GM12878 (cell line): ENCODE results near the gene PTGIS. TPM values are rescaled to one million over a fixed set of nuclear protein-coding genes. Genes with fewer than 3 reads are reported as not detected.

Experiments used
- ATAC-seq: fragments of 200-7000 bp; cut with Tn5 transposase; 3 replicates; pipeline ENCODE4 v1.9.1; 2020; ENCODE audit warnings: mild to moderate bottlenecking, moderate library complexity
- BruUV-seq: library from RNA; stranded (reverse); fragments of 400-500 nt; replicated peaks from 2 replicates; lab custom pipeline; 2021; lab: Mats Ljungman, UMichigan
- CTCF ChIA-PET: fragments of 300-600 bp; sonication (Branson Sonifier 250); formaldehyde crosslinking; extraction: SDS; loops from one replicate; lab custom pipeline; 2021; ENCODE audit warnings: inconsistent platforms; lab: Yijun Ruan, JAX
- POLR2A ChIA-PET: fragments of 350-600 bp; formaldehyde crosslinking; extraction: SDS; loops from one replicate; lab custom pipeline; 2021; ENCODE audit warnings: inconsistent platforms; lab: Charles Lee
- RAD21 ChIA-PET: fragments of 300-600 bp; sonication (Branson Sonifier 250); formaldehyde crosslinking; loops from one replicate; lab custom pipeline; 2023; ENCODE audit warnings: antibody characterized with exemption; ENCODE audit not compliant: unreplicated experiment; lab: Charles Lee
- SMC1A ChIA-PET: fragments of 300-600 bp; sonication (Branson Sonifier 250); formaldehyde crosslinking; loops from one replicate; lab custom pipeline; 2023; ENCODE audit not compliant: unreplicated experiment, uncharacterized antibody; lab: Charles Lee
- DNase-seq: peaks from one replicate; pipeline ENCODE4 v3.0.0-alpha.2; 2011; ENCODE audit warnings: low read depth, low spot score
- FAIRE-seq: peaks from 3 replicates; lab custom pipeline; 2011; peaks lifted over from hg19 to GRCh38; lab: Jason Lieb, UNC
- H2AFZ ChIP-seq: 2 replicates; pipeline ENCODE4 v1.6.0; 2011; ENCODE audit warnings: low read depth, low read length, control low read depth; ENCODE audit not compliant: control insufficient read depth
- H3K27ac ChIP-seq: 2 replicates; pipeline ENCODE4 v1.5.1; 2011; ENCODE audit warnings: control low read depth; ENCODE audit not compliant: control insufficient read depth, insufficient read depth
- H3K27me3 ChIP-seq, 2 experiments: replicated peaks in 1 of 2; 2 replicates each; pipeline versions ENCODE4 v1.6.0 to v1.6.1; 2011; ENCODE audit warnings: low read length in 1 of 2; ENCODE audit not compliant: control insufficient read depth in 2 of 2, insufficient read depth in 2 of 2
- H3K36me3 ChIP-seq, 2 experiments: 2 replicates each; pipeline ENCODE4 v1.5.1; 2011; ENCODE audit warnings: low read length in 1 of 2; ENCODE audit not compliant: control insufficient read depth in 2 of 2, insufficient read depth in 2 of 2
- H3K4me1 ChIP-seq: 2 replicates; pipeline ENCODE4 v1.6.1; 2011; ENCODE audit warnings: mild to moderate bottlenecking, low read length, moderate library complexity, mixed read lengths; ENCODE audit not compliant: control insufficient read depth, insufficient read depth
- H3K4me2 ChIP-seq: 2 replicates; pipeline ENCODE4 v1.6.0; 2011; ENCODE audit warnings: control low read depth; ENCODE audit not compliant: control insufficient read depth, insufficient read depth
- H3K4me3 ChIP-seq: fragments of 200-600 bp; sonication (generic); 2 replicates; pipeline ENCODE4 v1.5.1; 2016
- H3K79me2 ChIP-seq: 2 replicates; pipeline ENCODE4 v1.6.0; 2011; ENCODE audit warnings: low read length; ENCODE audit not compliant: control insufficient read depth, insufficient read depth
- H3K9ac ChIP-seq: 2 replicates; pipeline ENCODE4 v1.8.0; 2011; ENCODE audit warnings: low read length, control low read depth, mixed read lengths; ENCODE audit not compliant: control insufficient read depth, insufficient read depth
- H3K9me3 ChIP-seq: replicated peaks from 3 replicates; pipeline ENCODE4 v1.5.1; 2011; ENCODE audit warnings: mild to moderate bottlenecking, low read length; ENCODE audit not compliant: control insufficient read depth, insufficient read depth
- H4K20me1 ChIP-seq: 2 replicates; pipeline ENCODE4 v1.6.0; 2011; ENCODE audit not compliant: control insufficient read depth, insufficient read depth
- CBX3 ChIP-seq: fragments of 200-600 bp; sonication (generic); IDR thresholded peaks from 2 replicates; pipeline ENCODE4 v1.6.1; 2016; ENCODE audit warnings: low read depth, borderline replicate concordance
- ESRRA ChIP-seq: IDR thresholded peaks from 2 replicates; pipeline ENCODE4 v1.6.1; 2012; ENCODE audit warnings: mild to moderate bottlenecking, low read length, improper control_type of control experiment
- NR2F1 ChIP-seq: fragments of 450-650 bp; conservative IDR thresholded peaks from 2 replicates; pipeline ENCODE4 v1.6.1; 2017; ENCODE audit warnings: mild to moderate bottlenecking
- SIN3A ChIP-seq: IDR thresholded peaks from 2 replicates; pipeline ENCODE4 v1.6.1; 2012; ENCODE audit warnings: low read depth, low read length, improper control_type of control experiment
- ZNF207 ChIP-seq: fragments of 450-650 bp; IDR thresholded peaks from 2 replicates; pipeline ENCODE4 v1.6.1; 2014; ENCODE audit warnings: antibody characterized with exemption, mild to moderate bottlenecking, borderline replicate concordance
- WGBS: methylation state at CpG from one replicate; pipeline ENCODE4 v1.1.6; 2016; ENCODE audit warnings: low lambda C conversion rate; ENCODE audit not compliant: insufficient replicate concordance, insufficient coverage; ENCODE audit errors: missing lambda C conversion rate; 5-methylcytosine and 5-hydroxymethylcytosine counted together
- in situ Hi-C: fragments of 300-500 bp; cut with MboI; formaldehyde crosslinking; loops from 9 replicates; pipeline ENCODE4 v1.14.3; 2018; ENCODE audit warnings: mixed read lengths
- intact Hi-C: fragments of 100-400 bp; cut with micrococcal nuclease; formaldehyde crosslinking; loops from one replicate; pipeline ENCODE4 v1.14.2; 2022; ENCODE audit not compliant: unreplicated experiment
- polyA plus RNA-seq, 11 experiments: library from polyadenylated mRNA; depleted of rRNA in 4 of 11; unstranded in 6 of 11; stranded (reverse) in 5 of 11; fragments of >200 nt; fragmentation: Nextera tagmentation in 4 of 11; fragmentation: Illumina TruSeq in 1 of 11; extraction: Ambion mirVana in 4 of 11; extraction: Trizol in 1 of 11; gene quantifications; 1 replicate in 1 of 11; 2 replicates in 10 of 11; pipeline versions ENCODE4 v1.2.1 to v1.2.3, GENCODE V29; 2011 to 2016; ENCODE audit warnings: inconsistent platforms in 2 of 11, missing spikeins in 2 of 11, low read depth in 1 of 11
- total RNA-seq, 4 experiments: library from RNA; depleted of rRNA in 3 of 4; stranded (reverse); fragments of >200 nt in 3 of 4; fragmentation: Illumina TruSeq in 1 of 4; extraction: Trizol in 1 of 4; gene quantifications; 2 replicates each; pipeline versions ENCODE4 v1.2.1 to v1.2.3, GENCODE V29; 2013 to 2021
- TF ChIP-seq, protein P1 (sequence below): IDR thresholded peaks from 2 replicates; pipeline ENCODE4 v1.6.1; 2012; ENCODE audit warnings: low read depth, low read length, improper control_type of control experiment
- TF ChIP-seq, protein P2 (sequence below): IDR thresholded peaks from 2 replicates; pipeline ENCODE4 v1.6.1; 2012; ENCODE audit warnings: low read depth, low read length, improper control_type of control experiment
- TF ChIP-seq, protein P3 (sequence below): fragments of 450-650 bp; conservative IDR thresholded peaks from 2 replicates; pipeline ENCODE4 v1.6.1; 2017; ENCODE audit warnings: mild to moderate bottlenecking, moderate library complexity

The PTGIS gene
- total and polyA plus RNA-seq, 10 of the 15 experiments (the other 5 are each of a cell fraction or from before 2014, with no cell fraction given) = 0.10 TPM; not detected in 9

DNA sequence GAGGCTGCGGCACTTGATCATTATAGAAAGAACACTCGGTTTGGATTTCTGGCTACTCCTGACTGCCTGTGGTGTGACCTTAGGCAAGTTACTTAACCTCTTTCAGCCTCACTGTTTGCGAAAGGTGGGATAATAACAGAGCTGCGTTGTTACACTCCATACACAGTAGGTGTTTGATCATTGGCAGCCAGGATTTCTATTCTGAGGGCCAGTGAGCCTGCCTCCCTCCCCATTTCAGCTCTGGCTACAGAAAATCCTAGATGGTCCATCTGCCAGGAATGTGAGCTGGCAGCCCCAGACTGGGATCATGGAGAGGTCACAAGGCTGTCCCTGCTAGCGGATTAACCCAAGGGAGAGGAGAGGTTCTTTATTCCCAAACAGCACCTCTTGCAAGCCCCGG, 88.2 kb downstream of the PTGIS start:
- H3K4me1 ChIP-seq = no peaks in the 10 kb centered on the region
- POLR2A ChIA-PET = no interaction called here
- no peak overlapping the region for H2AFZ ChIP-seq
- 39% methylated on average over 6 of the region's 6 CpGs for WGBS
- H3K36me3 ChIP-seq = no peaks in the 10 kb centered on the region
- peaks cover 2 to 5% of the 10 kb centered on the region in 2 experiments; a peak in 3 of 4 replicates for H3K27me3 ChIP-seq
- in situ Hi-C loops (no loop called here), intact Hi-C loops (no loop called here)
- no peak for FAIRE-seq
- H3K27ac ChIP-seq = no peak overlapping the region
- H3K4me3 ChIP-seq = no peak overlapping the region
- no peak for DNase-seq
- RAD21 ChIA-PET = no interaction called here
- H3K9ac ChIP-seq = no peak overlapping the region
- no peaks in the 10 kb centered on the region for H3K9me3 ChIP-seq
- ATAC-seq = no peak
- no TSS peak for BruUV-seq
- no peaks in the 10 kb centered on the region for H3K79me2 ChIP-seq
- H4K20me1 ChIP-seq = no peaks in the 10 kb centered on the region
- no peak overlapping the region for H3K4me2 ChIP-seq
- CTCF ChIA-PET = no interaction called here
- SMC1A ChIA-PET = no interaction called here
- TF ChIP-seq CBX3 (no peak), ZNF207 (no peak), SIN3A (no peak), ESRRA (no peak), NR2F1 (no peak)
- TF ChIP-seq, protein P1, sequence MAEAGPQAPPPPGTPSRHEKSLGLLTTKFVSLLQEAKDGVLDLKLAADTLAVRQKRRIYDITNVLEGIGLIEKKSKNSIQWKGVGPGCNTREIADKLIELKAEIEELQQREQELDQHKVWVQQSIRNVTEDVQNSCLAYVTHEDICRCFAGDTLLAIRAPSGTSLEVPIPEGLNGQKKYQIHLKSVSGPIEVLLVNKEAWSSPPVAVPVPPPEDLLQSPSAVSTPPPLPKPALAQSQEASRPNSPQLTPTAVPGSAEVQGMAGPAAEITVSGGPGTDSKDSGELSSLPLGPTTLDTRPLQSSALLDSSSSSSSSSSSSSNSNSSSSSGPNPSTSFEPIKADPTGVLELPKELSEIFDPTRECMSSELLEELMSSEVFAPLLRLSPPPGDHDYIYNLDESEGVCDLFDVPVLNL = no peak
- TF ChIP-seq, protein P2, sequence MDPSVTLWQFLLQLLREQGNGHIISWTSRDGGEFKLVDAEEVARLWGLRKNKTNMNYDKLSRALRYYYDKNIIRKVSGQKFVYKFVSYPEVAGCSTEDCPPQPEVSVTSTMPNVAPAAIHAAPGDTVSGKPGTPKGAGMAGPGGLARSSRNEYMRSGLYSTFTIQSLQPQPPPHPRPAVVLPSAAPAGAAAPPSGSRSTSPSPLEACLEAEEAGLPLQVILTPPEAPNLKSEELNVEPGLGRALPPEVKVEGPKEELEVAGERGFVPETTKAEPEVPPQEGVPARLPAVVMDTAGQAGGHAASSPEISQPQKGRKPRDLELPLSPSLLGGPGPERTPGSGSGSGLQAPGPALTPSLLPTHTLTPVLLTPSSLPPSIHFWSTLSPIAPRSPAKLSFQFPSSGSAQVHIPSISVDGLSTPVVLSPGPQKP = no peak
- TF ChIP-seq, protein P3, sequence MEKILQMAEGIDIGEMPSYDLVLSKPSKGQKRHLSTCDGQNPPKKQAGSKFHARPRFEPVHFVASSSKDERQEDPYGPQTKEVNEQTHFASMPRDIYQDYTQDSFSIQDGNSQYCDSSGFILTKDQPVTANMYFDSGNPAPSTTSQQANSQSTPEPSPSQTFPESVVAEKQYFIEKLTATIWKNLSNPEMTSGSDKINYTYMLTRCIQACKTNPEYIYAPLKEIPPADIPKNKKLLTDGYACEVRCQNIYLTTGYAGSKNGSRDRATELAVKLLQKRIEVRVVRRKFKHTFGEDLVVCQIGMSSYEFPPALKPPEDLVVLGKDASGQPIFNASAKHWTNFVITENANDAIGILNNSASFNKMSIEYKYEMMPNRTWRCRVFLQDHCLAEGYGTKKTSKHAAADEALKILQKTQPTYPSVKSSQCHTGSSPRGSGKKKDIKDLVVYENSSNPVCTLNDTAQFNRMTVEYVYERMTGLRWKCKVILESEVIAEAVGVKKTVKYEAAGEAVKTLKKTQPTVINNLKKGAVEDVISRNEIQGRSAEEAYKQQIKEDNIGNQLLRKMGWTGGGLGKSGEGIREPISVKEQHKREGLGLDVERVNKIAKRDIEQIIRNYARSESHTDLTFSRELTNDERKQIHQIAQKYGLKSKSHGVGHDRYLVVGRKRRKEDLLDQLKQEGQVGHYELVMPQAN = no peak
